Activated naive CD4-positive, alpha-beta T cell treated with anti-CD3 and anti-CD28 coated beads for 36 hours (primary cell): ENCODE measurements around the gene TRABD2A. TPM values are rescaled to one million over a fixed set of nuclear protein-coding genes. Genes with fewer than 3 reads are reported as not detected.

ENCODE experiments used
- CTCF ChIA-PET: fragments of 350-600 bp; sonication (Branson Sonifier 250); formaldehyde crosslinking; loops from one replicate; lab custom pipeline; 2021; ENCODE audit warnings: antibody characterized with exemption; lab: Charles Lee
- DNase-seq: peaks from one replicate; pipeline ENCODE4 v3.0.0-alpha.2; 2020
- H3K27ac Mint-ChIP-seq: one replicate; pipeline ENCODE4 v1.8.0; 2021; ENCODE audit warnings: mild to moderate bottlenecking, mixed read lengths
- H3K27me3 Mint-ChIP-seq: one replicate; pipeline ENCODE4 v1.8.0; 2021; ENCODE audit warnings: low read depth, mixed read lengths
- H3K36me3 Mint-ChIP-seq: one replicate; pipeline ENCODE4 v1.8.0; 2021; ENCODE audit warnings: low read depth, mixed read lengths
- H3K4me1 Mint-ChIP-seq: one replicate; pipeline ENCODE4 v1.8.0; 2021; ENCODE audit warnings: low read depth, mixed read lengths
- H3K4me3 Mint-ChIP-seq: one replicate; pipeline ENCODE4 v1.8.0; 2021; ENCODE audit warnings: mild to moderate bottlenecking, moderate library complexity, mixed read lengths
- H3K9me3 Mint-ChIP-seq: one replicate; pipeline ENCODE4 v1.8.0; 2021; ENCODE audit warnings: mixed read lengths
- intact Hi-C: fragments of 100-400 bp; cut with micrococcal nuclease; formaldehyde crosslinking; loops from one replicate; pipeline ENCODE4 v1.15.1; 2023
- total RNA-seq, 2 experiments: library from RNA; stranded (reverse); gene quantifications; one replicate each; pipeline ENCODE4 v1.2.3, GENCODE V29; 2021

Gene TRABD2A
- total RNA-seq, 2 experiments from 2014 or later: 40.4 to 41.7 TPM

GRCh38 chr2:84914334-84914733, 33.5 kb upstream of the TRABD2A start:
- DNase-seq: no peak
- H3K27me3 Mint-ChIP-seq: no peaks in the 10 kb centered on the region
- intact Hi-C loops: no loop called here
- H3K4me1 Mint-ChIP-seq: peaks cover 34% of the 10 kb centered on the region
- CTCF ChIA-PET: interaction anchor here (0.7 to 3.2 kb wide), 3 partner anchors 9 to 11 kb away, joined by 3 to 15 read pairs (median 4); no protein-coding TSS in a partner anchor
- peaks cover 6% of the 10 kb centered on the region for H3K36me3 Mint-ChIP-seq
- H3K4me3 Mint-ChIP-seq: no peak overlapping the region
- no peak overlapping the region for H3K27ac Mint-ChIP-seq
- H3K9me3 Mint-ChIP-seq: peaks cover 6% of the 10 kb centered on the region

GRCh38 chr2:84912984-84913383, 32.1 kb upstream of the TRABD2A start:
- intact Hi-C loops: no loop called here
- CTCF ChIA-PET: interaction anchor here (0.6 to 3.2 kb wide), 3 partner anchors 8 to 20 kb away, joined by 4 to 15 read pairs (median 6); no protein-coding TSS in a partner anchor
- H3K27ac Mint-ChIP-seq: no peak overlapping the region
- H3K9me3 Mint-ChIP-seq: peaks cover 10% of the 10 kb centered on the region
- H3K27me3 Mint-ChIP-seq: no peaks in the 10 kb centered on the region
- peaks cover 34% of the 10 kb centered on the region for H3K4me1 Mint-ChIP-seq
- H3K36me3 Mint-ChIP-seq: peaks cover 11% of the 10 kb centered on the region
- H3K4me3 Mint-ChIP-seq: no peak overlapping the region
- no peak for DNase-seq

- no peak overlapping the region for H3K4me3 Mint-ChIP-seq
- peaks cover 10% of the 10 kb centered on the region for H3K9me3 Mint-ChIP-seq
- CTCF ChIA-PET: interaction anchor here (0.6 to 1.8 kb wide), 3 partner anchors 9 to 31 kb away, joined by 3 to 6 read pairs (median 4); no protein-coding TSS in a partner anchor
- peaks cover 35% of the 10 kb centered on the region for H3K4me1 Mint-ChIP-seq
- H3K36me3 Mint-ChIP-seq: peaks cover 25% of the 10 kb centered on the region
- intact Hi-C loops: no loop called here
- no peak overlapping the region for H3K27ac Mint-ChIP-seq
- no peaks in the 10 kb centered on the region for H3K27me3 Mint-ChIP-seq
- no peak for DNase-seq
These were observed 30.3 kb upstream of the TRABD2A start for GRCh38 chr2:84911135-84911678.

DNA sequence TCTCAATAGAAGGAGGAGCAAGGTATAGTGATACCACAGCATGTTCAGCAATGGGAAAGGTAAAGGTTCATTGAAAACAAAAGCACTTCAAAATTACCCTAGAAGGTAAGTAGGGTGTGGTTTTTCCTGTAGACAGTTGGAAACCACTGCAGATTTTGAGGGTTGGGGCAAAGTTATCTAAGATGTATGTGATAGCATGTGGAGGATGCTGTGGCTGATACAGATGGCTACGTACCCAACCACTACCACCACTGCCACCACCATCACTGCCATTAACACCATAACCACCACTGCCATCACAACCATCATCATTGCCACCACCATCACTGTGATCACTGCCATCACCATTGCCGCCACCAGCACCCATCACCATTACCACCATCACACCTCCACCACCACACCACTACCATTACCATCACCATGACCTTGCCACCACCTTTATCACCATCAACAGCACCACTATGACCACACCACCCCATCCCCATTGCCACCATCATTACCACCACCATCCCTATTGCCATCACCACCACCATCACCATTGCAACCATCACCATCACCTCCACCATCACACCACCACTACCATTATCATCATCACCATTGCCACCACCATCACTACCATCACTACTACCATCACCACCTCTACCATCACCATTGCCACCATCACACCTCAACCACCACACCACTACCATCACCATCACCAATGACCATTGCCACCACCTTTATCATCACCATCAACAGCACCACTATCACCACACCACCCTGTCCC, 28.2 kb upstream of the TRABD2A start:
- Mint-ChIP-seq H3K27me3 (no peaks in the 10 kb centered on the region), H3K36me3 (peaks cover 29% of the 10 kb centered on the region), H3K4me1 (peaks cover 41% of the 10 kb centered on the region), H3K27ac (peak overlapping the region; percentile 81), H3K9me3 (peaks cover 10% of the 10 kb centered on the region), H3K4me3 (no peak overlapping the region)
- DNase-seq: peak; percentile 36
- intact Hi-C loops: no loop called here
- CTCF ChIA-PET: interaction anchor here (0.7 to 5.1 kb wide), 3 partner anchors 11 to 27 kb away, joined by 4 to 43 read pairs (median 28); no protein-coding TSS in a partner anchor

GRCh38 chr2:84906900-84907714, 26.2 kb upstream of the TRABD2A start:
- intact Hi-C loops: loop anchor here (1.0 kb wide), 2 partner anchors 9 to 12 kb away; no protein-coding TSS in a partner anchor
- Mint-ChIP-seq H3K27me3 (no peaks in the 10 kb centered on the region), H3K9me3 (peaks cover 10% of the 10 kb centered on the region), H3K36me3 (peaks cover 29% of the 10 kb centered on the region), H3K27ac (peak overlapping the region; percentile 92), H3K4me3 (peak overlapping the region; percentile 86), H3K4me1 (peaks cover 52% of the 10 kb centered on the region)
- CTCF ChIA-PET: interaction anchor here (0.8 to 5.1 kb wide), 9 partner anchors 10 to 34 kb away, joined by 3 to 43 read pairs (median 4); no protein-coding TSS in a partner anchor
- peak; percentile 63 for DNase-seq

DNA sequence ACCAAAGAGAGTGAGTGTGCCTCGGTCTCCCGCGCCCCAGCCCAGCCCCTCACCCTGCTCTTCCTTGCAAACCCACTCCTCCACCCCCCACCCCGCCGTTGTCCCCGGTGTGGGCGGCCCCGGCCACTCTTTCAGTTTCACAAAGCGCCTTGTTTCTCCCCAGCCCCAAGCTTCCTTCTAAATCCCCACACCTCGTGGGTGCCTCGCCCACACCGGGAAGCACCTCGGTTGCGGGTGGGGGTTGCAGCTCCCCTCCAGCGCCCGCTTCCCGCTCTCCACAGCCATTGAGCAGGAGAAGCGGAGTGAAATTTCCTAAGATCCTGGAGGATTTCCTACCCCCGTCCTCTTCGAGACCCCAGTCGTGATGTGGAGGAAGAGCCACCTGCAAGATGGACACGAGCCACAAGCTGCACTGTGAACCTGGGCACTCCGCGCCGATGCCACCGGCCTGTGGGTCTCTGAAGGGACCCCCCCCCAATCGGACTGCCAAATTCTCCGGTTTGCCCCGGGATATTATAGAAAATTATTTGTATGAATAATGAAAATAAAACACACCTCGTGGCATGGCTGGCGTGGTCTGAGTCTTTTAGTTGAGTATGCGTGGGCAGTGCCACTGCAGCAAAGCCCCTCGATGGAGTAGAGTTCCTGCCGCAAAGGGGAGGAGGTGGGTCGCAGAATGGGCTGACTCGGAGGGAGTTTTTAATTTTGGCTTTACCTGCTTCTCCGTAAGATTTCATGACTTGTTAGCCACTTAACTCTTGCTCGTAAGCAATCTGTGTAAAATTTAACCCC, 25.4 kb upstream of the TRABD2A start:
- H3K36me3 Mint-ChIP-seq: peaks cover 29% of the 10 kb centered on the region
- intact Hi-C loops: loop anchor here (1.0 kb wide), 1 partner anchor 8 kb away; no protein-coding TSS in a partner anchor
- H3K27me3 Mint-ChIP-seq: no peaks in the 10 kb centered on the region
- peaks cover 10% of the 10 kb centered on the region for H3K9me3 Mint-ChIP-seq
- H3K4me1 Mint-ChIP-seq: peaks cover 45% of the 10 kb centered on the region
- H3K27ac Mint-ChIP-seq: peak overlapping the region; percentile 92
- CTCF ChIA-PET: interaction anchor here (0.8 to 5.1 kb wide), 9 partner anchors 11 to 50 kb away, joined by 3 to 43 read pairs (median 4); partner anchors contain the start of gene TRABD2A
- DNase-seq: peak; percentile 68
- H3K4me3 Mint-ChIP-seq: peak overlapping the region; percentile 86

- Mint-ChIP-seq H3K4me3 (peak within 1 kb of the TSS; percentile 86), H3K9me3 (peaks cover 10% of the 10 kb centered on the region), H3K36me3 (peaks cover 29% of the 10 kb centered on the region), H3K4me1 (peaks cover 43% of the 10 kb centered on the region), H3K27ac (peak within 1 kb of the TSS; percentile 92), H3K27me3 (no peaks in the 10 kb centered on the region)
- intact Hi-C loops: loop anchor here (1.0 kb wide), 4 partner anchors 7 to 24 kb away; partner anchors contain the start of gene TRABD2A
- CTCF ChIA-PET: interaction anchor here (1.0 to 5.1 kb wide), 7 partner anchors 8 to 49 kb away, joined by 3 to 43 read pairs (median 4); partner anchors contain the start of gene TRABD2A
- peak; percentile 82 for DNase-seq
These were observed 24.6 kb upstream of the TRABD2A start, which contains the start of gene TMSB10 for GRCh38 chr2:84905181-84906107. Gene TMSB10, plus strand, starts transcription at chr2:84905656.

GRCh38 chr2:84904717-84905174, 23.9 kb upstream of the TRABD2A start:
- peaks cover 7% of the 10 kb centered on the region for H3K9me3 Mint-ChIP-seq
- intact Hi-C loops: loop anchor here (1.0 kb wide), 3 partner anchors 16 to 23 kb away; partner anchors contain the start of gene TRABD2A
- CTCF ChIA-PET: interaction anchor here (1.2 to 5.1 kb wide), 3 partner anchors 9 to 21 kb away, joined by 4 to 43 read pairs (median 28); no protein-coding TSS in a partner anchor
- H3K4me1 Mint-ChIP-seq: peaks cover 44% of the 10 kb centered on the region
- peaks cover 27% of the 10 kb centered on the region for H3K36me3 Mint-ChIP-seq
- peak; percentile 39 for DNase-seq
- H3K27ac Mint-ChIP-seq: peak overlapping the region; percentile 80
- H3K27me3 Mint-ChIP-seq: no peaks in the 10 kb centered on the region
- H3K4me3 Mint-ChIP-seq: peak overlapping the region; percentile 78

DNA sequence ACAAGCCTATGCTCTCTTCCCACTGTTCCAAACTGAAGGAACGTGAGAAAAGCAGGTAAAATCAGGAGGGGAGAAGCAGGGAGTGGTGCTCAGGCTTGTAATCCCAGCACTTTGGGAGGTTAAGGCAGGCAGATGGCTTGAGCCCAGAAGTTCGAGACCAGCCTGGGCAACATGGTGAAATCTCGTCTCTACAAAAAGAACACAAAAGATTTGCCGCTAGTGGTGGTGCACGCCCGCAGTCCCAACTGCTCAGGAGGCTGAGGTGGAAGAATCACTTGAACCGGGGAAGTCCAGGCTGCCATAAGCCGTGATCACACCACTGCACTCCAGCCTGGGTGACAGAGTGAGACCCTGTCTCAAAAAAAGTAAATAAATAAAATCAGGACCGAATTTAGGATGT, 23.3 kb upstream of the TRABD2A start:
- H3K4me3 Mint-ChIP-seq: peak overlapping the region; percentile 78
- no peak overlapping the region for H3K27ac Mint-ChIP-seq
- no peak for DNase-seq
- CTCF ChIA-PET: interaction anchor here (1.2 to 5.1 kb wide), 3 partner anchors 10 to 22 kb away, joined by 4 to 43 read pairs (median 28); no protein-coding TSS in a partner anchor
- intact Hi-C loops: no loop called here
- H3K9me3 Mint-ChIP-seq: peaks cover 1% of the 10 kb centered on the region
- H3K4me1 Mint-ChIP-seq: peaks cover 46% of the 10 kb centered on the region
- peaks cover 21% of the 10 kb centered on the region for H3K36me3 Mint-ChIP-seq
- H3K27me3 Mint-ChIP-seq: no peaks in the 10 kb centered on the region

DNA sequence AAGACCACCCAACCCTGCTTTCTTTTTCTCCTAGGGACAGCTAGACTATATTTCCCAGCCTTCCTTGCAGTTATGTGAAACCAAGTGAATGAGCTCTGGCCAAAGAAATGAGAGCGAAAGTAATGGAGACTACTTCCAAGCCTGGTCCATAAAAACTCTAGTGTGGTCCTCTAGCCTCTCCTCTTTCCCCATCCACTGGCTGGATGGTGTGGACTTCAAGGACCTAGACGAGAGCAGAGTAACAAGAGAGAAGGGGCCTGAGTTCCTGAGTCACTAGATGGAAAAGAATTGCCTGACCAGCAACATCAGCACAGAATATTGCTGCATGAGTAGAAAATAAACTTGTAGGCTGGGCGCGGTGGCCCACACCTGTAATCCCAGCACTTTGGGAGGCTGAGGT, 21.6 kb upstream of the TRABD2A start:
- H3K27ac Mint-ChIP-seq: no peak overlapping the region
- no peaks in the 10 kb centered on the region for H3K27me3 Mint-ChIP-seq
- peaks cover 16% of the 10 kb centered on the region for H3K36me3 Mint-ChIP-seq

More for the DNA sequence above, 21.6 kb upstream of the TRABD2A start:
- peaks cover 47% of the 10 kb centered on the region for H3K4me1 Mint-ChIP-seq
- intact Hi-C loops: no loop called here
- CTCF ChIA-PET: interaction anchor here (0.9 to 1.2 kb wide), 3 partner anchors 14 to 44 kb away, joined by 3 read pairs; no protein-coding TSS in a partner anchor
- no peak for DNase-seq
- no peak overlapping the region for H3K4me3 Mint-ChIP-seq
- no peaks in the 10 kb centered on the region for H3K9me3 Mint-ChIP-seq
